RPMI7951 (cell line): ENCODE results near the gene IL36G. TPM values are rescaled to one million over a fixed set of nuclear protein-coding genes. Genes with fewer than 3 reads are reported as not detected.

Source experiments
- DNase-seq: peaks from one replicate; pipeline ENCODE4 v3.0.0-alpha.2; 2012; ENCODE audit warnings: low read depth
- total RNA-seq: library from RNA; depleted of rRNA; stranded (reverse); fragments of >200 nt; shearing (Covaris generic); gene quantifications from 2 replicates; pipeline ENCODE4 v1.2.3, GENCODE V29; 2014; rRNA removed

Gene IL36G
- total RNA-seq, 1 experiment from 2014 or later, result 0.24 TPM

DNA sequence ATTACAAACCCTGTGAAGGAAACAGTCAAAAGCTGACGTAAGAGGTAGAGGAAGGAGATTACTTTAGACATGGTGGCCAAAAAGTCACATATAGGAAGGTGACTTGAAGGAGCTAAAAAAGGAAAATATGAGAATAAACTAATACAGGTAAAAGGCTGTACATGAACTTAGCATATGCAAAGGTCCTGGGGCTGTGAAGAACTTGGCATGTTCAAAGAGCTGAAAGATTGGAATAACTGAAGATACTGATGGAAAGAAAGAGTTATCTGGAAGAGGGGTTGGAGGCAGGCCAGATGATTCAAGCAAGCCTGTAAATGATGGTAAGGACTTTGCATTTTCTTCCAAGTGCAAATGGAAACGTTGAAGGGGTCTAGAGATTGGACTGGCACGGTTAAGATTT, 40.7 kb downstream of the IL36G start:
- no peak for DNase-seq

DNA sequence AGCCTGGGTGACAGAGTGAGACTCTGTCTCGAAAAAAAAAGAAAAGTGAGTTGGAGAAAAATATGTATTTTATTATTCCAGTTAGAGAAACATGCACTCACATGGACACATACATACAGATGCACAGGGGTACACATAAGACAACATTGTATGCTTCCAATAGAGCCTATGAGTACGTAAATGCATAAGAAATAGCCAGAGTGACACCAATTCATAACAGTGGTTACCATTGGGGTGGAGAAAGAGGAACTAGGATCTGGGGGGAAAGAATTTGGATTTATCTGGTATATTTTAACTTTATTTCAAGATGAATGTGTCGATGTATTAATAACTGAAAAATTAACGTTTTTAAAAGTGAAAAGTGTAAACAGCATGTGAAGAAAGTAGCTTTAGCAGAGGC, 43.5 kb downstream of the IL36G start:
- no peak for DNase-seq

DNA sequence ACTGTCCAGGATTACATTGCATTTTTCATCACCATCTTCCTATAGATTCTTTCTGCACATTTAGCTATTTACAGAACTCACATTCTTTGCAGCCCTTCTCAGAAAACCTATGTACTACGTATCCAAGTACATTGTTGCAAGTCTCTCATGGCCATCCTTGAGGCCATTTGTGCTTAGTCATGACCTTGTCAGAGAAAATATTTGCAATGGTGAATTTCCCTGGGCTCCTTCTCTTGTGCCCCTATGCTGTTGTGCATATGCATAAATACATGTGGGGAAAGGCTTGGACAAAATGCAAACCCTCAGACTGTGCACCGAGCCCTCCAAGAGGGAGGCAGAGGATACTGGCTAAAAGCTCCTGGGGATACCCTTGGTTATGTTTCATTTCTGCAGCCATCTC, 47.0 kb downstream of the IL36G start:
- no peak for DNase-seq

DNA sequence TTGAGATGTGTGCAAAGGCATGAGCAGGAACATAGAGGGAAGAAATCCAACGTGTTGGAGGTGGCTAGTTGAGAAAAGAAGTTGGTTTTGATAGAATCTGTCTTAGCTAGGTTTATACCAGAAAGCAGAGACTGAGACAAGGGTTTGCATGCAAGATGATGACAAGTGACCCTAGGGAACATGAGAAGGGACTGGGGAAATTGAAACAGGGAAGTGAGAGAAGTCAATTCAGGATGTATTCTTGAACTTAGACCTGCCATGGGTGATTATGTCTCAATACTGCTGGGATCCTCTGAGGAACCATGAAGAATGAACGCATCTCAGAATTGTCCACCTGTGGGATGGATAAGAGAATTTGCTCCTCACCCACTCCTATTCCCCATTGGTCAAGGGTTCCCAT, 47.9 kb downstream of the IL36G start:
- DNase-seq, result no peak

DNA sequence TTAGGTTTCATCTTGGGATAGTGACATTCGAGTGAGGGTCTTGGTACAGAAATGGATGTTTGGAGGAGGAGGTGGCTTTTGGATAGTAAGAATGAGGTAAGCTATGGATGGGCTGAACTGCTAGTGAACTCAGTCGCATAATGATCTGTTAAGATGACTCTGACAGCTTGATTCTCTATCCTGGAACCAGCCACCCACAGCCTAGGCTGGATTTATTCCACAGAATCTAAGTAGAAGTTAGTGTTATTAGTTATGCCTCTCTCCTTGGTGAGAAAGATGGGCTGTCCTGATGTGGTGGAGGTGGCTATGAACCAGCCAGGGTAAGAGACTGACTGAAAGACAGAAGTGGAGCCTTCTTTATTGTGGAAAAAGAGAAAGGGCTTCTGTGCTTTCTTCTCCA, 49.9 kb downstream of the IL36G start:
- DNase-seq, result no peak

DNA sequence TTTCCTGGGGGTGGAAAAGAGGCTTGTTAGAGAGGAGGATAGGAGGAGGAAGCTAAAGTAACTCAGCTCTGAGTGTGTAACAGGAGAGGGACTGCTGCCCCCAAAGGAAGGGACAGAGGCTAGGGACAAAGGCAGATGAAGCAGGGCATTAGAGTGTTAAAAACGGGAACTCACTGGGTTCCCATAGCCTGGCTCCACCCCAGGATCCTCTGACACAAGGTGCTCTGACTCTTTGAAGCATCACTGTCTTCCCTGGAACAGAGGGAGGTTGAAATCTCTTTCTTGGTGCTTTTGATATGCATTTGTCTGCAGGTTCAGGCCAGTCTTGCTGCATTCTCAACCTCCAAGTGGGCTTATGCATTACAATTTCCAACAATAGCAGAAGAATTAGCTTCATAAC, 50.3 kb downstream of the IL36G start:
- no peak for DNase-seq

DNA sequence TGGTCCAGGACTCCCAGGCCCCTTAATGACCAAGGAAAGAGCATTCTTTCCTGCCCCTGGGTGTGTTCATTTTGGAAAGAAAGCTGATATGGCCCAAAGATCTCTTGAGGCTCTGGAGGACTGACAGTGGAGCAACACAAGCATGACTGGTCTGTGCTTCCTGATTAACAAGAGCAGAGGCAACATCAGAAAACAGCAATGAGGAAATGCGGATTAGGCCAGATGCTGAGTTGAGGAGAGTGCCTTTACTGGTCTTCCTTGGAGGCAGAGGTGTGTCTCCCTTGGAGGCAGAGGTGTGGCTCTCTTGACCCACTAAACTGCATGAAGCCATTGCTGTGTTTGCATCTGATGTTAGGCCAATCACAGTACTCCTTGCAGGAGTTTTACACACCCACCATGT, 54.9 kb downstream of the IL36G start:
- no peak for DNase-seq

DNA sequence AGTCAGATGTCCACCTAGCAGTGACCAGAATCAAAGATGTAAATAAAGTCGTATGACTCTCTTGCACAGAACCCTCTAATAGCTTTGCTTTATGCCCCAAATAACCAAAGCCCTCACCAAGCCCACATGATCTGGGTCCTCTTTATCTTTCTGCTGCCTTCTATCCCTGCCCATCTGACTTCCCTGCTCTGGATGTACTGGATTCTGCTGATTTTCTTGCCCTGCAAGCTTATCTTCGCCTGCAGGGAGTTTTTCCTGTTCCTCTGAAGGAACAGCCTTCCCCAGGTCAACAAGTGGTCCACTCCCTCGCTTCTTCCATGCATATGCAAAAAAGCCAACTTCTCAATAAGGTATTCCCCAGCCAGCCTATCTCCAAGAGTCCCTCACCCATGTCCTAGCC, 56.2 kb downstream of the IL36G start:
- no peak for DNase-seq

Other genes starting within 250 kb of the IL36G start
- 47.1 and 61.9 TPM in 2 replicates for gene CKAP2L, start 213.4 kb upstream of the IL36G start, total RNA-seq
- 1.9 and 2.3 TPM in 2 replicates for gene IL1A, start 193.5 kb upstream of the IL36G start, total RNA-seq
- gene IL1B, start 141.2 kb upstream of the IL36G start, total RNA-seq, result 57.5 and 71.6 TPM in 2 replicates
- 0.36 and 0.49 TPM in 2 replicates for gene IL37, start 66.8 kb upstream of the IL36G start, total RNA-seq
- gene IL36A, start 27.5 kb downstream of the IL36G start, total RNA-seq, result not detected in 2 replicates
- gene IL36B, start 74.9 kb downstream of the IL36G start, total RNA-seq, result not detected in 2 replicates
- not detected in 2 replicates for gene IL36RN, start 81.2 kb downstream of the IL36G start, total RNA-seq
- gene IL1F10, start 90.0 kb downstream of the IL36G start, total RNA-seq, result not detected in 2 replicates
- gene IL1RN, start 149.6 kb downstream of the IL36G start, total RNA-seq, result 0.48 TPM in 1 of 2 replicates, not detected in the other
- gene PSD4, start 196.0 kb downstream of the IL36G start, total RNA-seq, result 2.5 and 5.9 TPM in 2 replicates